ENCODE data around the gene SMCO1.

The SMCO1 gene

GRCh38 chr3:196531418-196531817 lies 16.3 kb upstream of the SMCO1 start:
- H3F3A ChIP-seq (ENCODE audit: low read depth): no peaks in the 10 kb centered on the region
- 0 out of 2 replicates have a peak, but pooled peaks cover 6% of the 10 kb centered on the region for H3K9me3 ChIP-seq (ENCODE audit: insufficient read depth, low read depth, low read length)
- TF ChIP-seq EZH2phosphoT487 (IDR thresholded peaks at IDR 0.05; ENCODE audit: borderline replicate concordance): no peak
- TF ChIP-seq, protein P1, sequence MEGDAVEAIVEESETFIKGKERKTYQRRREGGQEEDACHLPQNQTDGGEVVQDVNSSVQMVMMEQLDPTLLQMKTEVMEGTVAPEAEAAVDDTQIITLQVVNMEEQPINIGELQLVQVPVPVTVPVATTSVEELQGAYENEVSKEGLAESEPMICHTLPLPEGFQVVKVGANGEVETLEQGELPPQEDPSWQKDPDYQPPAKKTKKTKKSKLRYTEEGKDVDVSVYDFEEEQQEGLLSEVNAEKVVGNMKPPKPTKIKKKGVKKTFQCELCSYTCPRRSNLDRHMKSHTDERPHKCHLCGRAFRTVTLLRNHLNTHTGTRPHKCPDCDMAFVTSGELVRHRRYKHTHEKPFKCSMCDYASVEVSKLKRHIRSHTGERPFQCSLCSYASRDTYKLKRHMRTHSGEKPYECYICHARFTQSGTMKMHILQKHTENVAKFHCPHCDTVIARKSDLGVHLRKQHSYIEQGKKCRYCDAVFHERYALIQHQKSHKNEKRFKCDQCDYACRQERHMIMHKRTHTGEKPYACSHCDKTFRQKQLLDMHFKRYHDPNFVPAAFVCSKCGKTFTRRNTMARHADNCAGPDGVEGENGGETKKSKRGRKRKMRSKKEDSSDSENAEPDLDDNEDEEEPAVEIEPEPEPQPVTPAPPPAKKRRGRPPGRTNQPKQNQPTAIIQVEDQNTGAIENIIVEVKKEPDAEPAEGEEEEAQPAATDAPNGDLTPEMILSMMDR (conservative IDR thresholded peaks at IDR 0.05; ENCODE audit: low read length): no peak
- no peaks in the 10 kb centered on the region for H3K9me2 ChIP-seq (replicated peaks; ENCODE audit: low read depth, low read length)
- no peaks in the 10 kb centered on the region for H3K79me2 ChIP-seq (ENCODE audit: insufficient read depth, low read length)
- no peak overlapping the region for H3K4me3 ChIP-seq (ENCODE audit: low read length, poor library complexity, severe bottlenecking)
- no peaks in the 10 kb centered on the region for H3K27me3 ChIP-seq (ENCODE audit: insufficient read depth, low read length, poor library complexity, severe bottlenecking)
- no peaks in the 10 kb centered on the region for H3K36me3 ChIP-seq (ENCODE audit: insufficient read depth, low read length)
- H3K4me2 ChIP-seq (ENCODE audit: low read depth, low read length, poor library complexity, severe bottlenecking): no peak overlapping the region
- no peak overlapping the region for H3K9ac ChIP-seq (ENCODE audit: low read depth, low read length, poor library complexity, severe bottlenecking)
- H2AFZ ChIP-seq (ENCODE audit: low read length): no peak overlapping the region
- H4K20me1 ChIP-seq (ENCODE audit: insufficient read depth, low read length, poor library complexity, severe bottlenecking): no peaks in the 10 kb centered on the region
- H3K4me1 ChIP-seq (ENCODE audit: insufficient read depth, low read length, poor library complexity, severe bottlenecking): peaks cover 7% of the 10 kb centered on the region

DNA sequence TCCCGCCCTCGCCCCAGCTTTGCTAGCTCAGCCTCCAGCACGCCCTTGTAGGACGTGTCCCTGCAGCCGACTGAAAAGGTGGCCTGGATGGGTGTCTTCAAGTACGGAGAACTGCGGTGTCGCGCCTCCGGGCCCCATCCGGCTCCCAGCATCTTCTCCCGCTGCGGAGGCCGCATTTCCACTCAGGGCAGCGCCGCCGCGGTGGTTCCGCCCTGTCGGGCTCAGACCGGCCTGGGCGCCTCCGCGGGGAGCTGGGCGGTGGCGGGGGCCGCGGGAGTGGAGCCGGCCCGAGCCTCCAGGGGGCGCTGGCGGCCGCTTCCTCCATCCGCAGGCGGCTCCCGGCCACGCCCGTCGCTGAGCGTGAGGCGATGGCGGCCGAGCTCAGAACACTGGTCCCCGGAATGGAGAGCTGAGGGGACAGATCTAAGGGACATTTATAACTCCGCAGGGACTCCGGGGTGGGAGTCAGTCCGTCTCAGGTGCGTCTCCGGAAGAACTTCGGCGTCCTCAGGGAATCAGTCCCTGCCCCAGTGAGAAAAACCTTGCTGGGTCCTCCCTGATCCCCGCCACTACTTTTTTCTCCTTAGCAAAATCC lies 13.6 kb upstream of the SMCO1 start:
- Histone ChIP-seq H3K4me2 (ENCODE audit: low read depth, low read length, poor library complexity, severe bottlenecking) (peak overlapping the region; percentile 72), H2AFZ (ENCODE audit: low read length) (peak overlapping the region; percentile 96), H3K27me3 (ENCODE audit: insufficient read depth, low read length, poor library complexity, severe bottlenecking) (no peaks in the 10 kb centered on the region), H3K4me3 (ENCODE audit: low read length, poor library complexity, severe bottlenecking) (peak overlapping the region; percentile 72), H3K9ac (ENCODE audit: low read depth, low read length, poor library complexity, severe bottlenecking) (peak overlapping the region; percentile 67), H3K9me2 (replicated peaks; ENCODE audit: low read depth, low read length) (no peaks in the 10 kb centered on the region), H3K9me3 (ENCODE audit: insufficient read depth, low read depth, low read length) (0 out of 2 replicates have a peak, but pooled peaks cover 6% of the 10 kb centered on the region), H3K4me1 (ENCODE audit: insufficient read depth, low read length, poor library complexity, severe bottlenecking) (peaks cover 7% of the 10 kb centered on the region), H4K20me1 (ENCODE audit: insufficient read depth, low read length, poor library complexity, severe bottlenecking) (no peaks in the 10 kb centered on the region), H3F3A (ENCODE audit: low read depth) (no peaks in the 10 kb centered on the region), H3K79me2 (ENCODE audit: insufficient read depth, low read length) (no peaks in the 10 kb centered on the region), H3K36me3 (ENCODE audit: insufficient read depth, low read length) (no peaks in the 10 kb centered on the region)
- TF ChIP-seq, protein P1 (conservative IDR thresholded peaks at IDR 0.05; ENCODE audit: low read length): peak; percentile 74
- TF ChIP-seq EZH2phosphoT487 (IDR thresholded peaks at IDR 0.05; ENCODE audit: borderline replicate concordance): no peak

DNA sequence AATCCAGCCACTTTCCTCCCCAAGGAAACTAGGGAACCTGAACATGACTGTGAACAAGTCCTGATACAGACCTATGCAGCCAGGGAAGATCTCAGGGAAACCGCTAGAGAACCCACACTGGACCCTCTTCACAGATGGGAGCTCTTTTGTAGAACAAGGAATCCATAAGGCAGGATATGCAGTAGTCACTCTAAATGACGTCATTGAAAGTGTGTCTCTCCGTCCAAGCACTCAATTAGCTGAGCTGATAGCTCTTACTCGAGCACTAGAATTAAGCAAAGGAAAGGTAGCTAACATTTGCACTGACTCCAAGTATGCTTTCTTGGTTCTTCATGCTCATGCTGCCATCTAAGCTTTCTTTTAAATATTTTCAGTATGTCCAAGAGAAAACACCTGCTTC lies 10.0 kb upstream of the SMCO1 start:
- Histone ChIP-seq H3K4me2 (ENCODE audit: low read depth, low read length, poor library complexity, severe bottlenecking) (no peak overlapping the region), H2AFZ (ENCODE audit: low read length) (no peak overlapping the region), H3K79me2 (ENCODE audit: insufficient read depth, low read length) (no peaks in the 10 kb centered on the region), H3K9me2 (replicated peaks; ENCODE audit: low read depth, low read length) (no peaks in the 10 kb centered on the region), H4K20me1 (ENCODE audit: insufficient read depth, low read length, poor library complexity, severe bottlenecking) (no peaks in the 10 kb centered on the region), H3F3A (ENCODE audit: low read depth) (no peaks in the 10 kb centered on the region), H3K36me3 (ENCODE audit: insufficient read depth, low read length) (no peaks in the 10 kb centered on the region), H3K4me1 (ENCODE audit: insufficient read depth, low read length, poor library complexity, severe bottlenecking) (peaks cover 7% of the 10 kb centered on the region), H3K9me3 (ENCODE audit: insufficient read depth, low read depth, low read length) (peaks cover 4% of the 10 kb centered on the region; the same call in 1 of the 2 replicates), H3K4me3 (ENCODE audit: low read length, poor library complexity, severe bottlenecking) (no peak overlapping the region), H3K27me3 (ENCODE audit: insufficient read depth, low read length, poor library complexity, severe bottlenecking) (no peaks in the 10 kb centered on the region), H3K9ac (ENCODE audit: low read depth, low read length, poor library complexity, severe bottlenecking) (no peak overlapping the region)
- no peak for TF ChIP-seq EZH2phosphoT487 (IDR thresholded peaks at IDR 0.05; ENCODE audit: borderline replicate concordance)
- TF ChIP-seq, protein P1 (conservative IDR thresholded peaks at IDR 0.05; ENCODE audit: low read length): no peak
